Measurements from ENCODE around the gene CARNS1. TPM values are rescaled to one million over a fixed set of nuclear protein-coding genes. Genes with fewer than 3 reads are reported as not detected.
A peak's percentile ranks its signal among the peaks of the same experiment; 100 is the strongest.

The CARNS1 gene
- polyA plus RNA-seq, 1 experiment, result 0.12 TPM

- H3K36me3 ChIP-seq (ENCODE audit: control insufficient read depth, insufficient read depth, low read length), result peaks cover 36% of the 10 kb centered on the region
- POLR2A ChIA-PET, result no interaction called here
- DNase-seq (ENCODE audit: low read depth), result no peak
- CTCF ChIA-PET, result interaction anchor here (1.1 kb wide), 1 partner anchor 55 kb away, joined by 3 read pairs; no protein-coding TSS in a partner anchor
- no peak for TF ChIP-seq CTCF (IDR thresholded peaks at IDR 0.05; ENCODE audit: insufficient read depth, low read depth, low read length)
- no peaks in the 10 kb centered on the region for H3K27me3 ChIP-seq (ENCODE audit: control insufficient read depth, insufficient read depth, low read length)
- H3K4me3 ChIP-seq (ENCODE audit: low read depth, low read length), result no peak overlapping the region
Measured at GRCh38 chr11:67437809-67438157, 22.3 kb downstream of the CARNS1 start.

DNA sequence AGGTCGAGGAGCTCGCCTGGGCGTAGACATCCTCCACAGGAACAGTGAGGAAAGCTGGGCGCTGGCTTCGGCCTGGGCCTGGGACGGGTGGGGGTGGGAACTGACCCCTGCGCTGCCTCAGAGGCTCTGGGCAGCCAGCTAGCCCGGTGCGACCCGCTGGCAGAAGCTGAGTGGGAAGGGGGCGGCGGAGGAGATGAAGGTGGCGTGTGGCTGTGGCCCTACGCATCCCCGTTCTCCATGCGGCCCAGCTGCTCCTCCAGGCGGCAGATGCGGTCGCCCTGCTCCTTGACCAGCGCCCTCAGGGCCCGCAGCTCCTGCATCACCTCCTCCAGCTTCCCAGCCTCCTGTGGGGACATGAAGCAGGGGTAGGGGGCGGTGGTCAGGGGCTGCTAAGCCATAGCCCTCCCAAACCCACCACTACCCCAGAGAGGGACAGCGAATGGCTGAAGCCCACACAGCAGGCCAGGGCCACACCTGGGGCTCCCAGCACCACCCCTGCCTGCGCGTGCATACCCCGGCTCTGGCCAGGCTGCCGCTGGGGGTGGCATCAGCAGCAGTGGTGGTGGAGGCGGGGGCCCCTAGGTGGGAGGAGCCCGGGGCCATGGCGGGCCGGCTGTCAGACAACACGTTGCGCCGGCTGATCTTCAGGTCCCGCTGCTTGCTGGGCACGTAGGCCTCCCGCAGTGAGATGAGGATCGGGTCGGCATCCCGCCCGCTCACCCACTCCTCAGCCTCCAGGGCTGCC lies 22.9 kb downstream of the CARNS1 start:
- H3K4me3 ChIP-seq (ENCODE audit: low read depth, low read length), result no peak overlapping the region
- CTCF ChIA-PET, result interaction anchor here (1.1 kb wide), 1 partner anchor 56 kb away, joined by 3 read pairs; no protein-coding TSS in a partner anchor
- TF ChIP-seq CTCF (IDR thresholded peaks at IDR 0.05; ENCODE audit: insufficient read depth, low read depth, low read length), result no peak
- no peak for DNase-seq (ENCODE audit: low read depth)
- peaks cover 32% of the 10 kb centered on the region for H3K36me3 ChIP-seq (ENCODE audit: control insufficient read depth, insufficient read depth, low read length)
- POLR2A ChIA-PET, result no interaction called here
- no peaks in the 10 kb centered on the region for H3K27me3 ChIP-seq (ENCODE audit: control insufficient read depth, insufficient read depth, low read length)

DNA sequence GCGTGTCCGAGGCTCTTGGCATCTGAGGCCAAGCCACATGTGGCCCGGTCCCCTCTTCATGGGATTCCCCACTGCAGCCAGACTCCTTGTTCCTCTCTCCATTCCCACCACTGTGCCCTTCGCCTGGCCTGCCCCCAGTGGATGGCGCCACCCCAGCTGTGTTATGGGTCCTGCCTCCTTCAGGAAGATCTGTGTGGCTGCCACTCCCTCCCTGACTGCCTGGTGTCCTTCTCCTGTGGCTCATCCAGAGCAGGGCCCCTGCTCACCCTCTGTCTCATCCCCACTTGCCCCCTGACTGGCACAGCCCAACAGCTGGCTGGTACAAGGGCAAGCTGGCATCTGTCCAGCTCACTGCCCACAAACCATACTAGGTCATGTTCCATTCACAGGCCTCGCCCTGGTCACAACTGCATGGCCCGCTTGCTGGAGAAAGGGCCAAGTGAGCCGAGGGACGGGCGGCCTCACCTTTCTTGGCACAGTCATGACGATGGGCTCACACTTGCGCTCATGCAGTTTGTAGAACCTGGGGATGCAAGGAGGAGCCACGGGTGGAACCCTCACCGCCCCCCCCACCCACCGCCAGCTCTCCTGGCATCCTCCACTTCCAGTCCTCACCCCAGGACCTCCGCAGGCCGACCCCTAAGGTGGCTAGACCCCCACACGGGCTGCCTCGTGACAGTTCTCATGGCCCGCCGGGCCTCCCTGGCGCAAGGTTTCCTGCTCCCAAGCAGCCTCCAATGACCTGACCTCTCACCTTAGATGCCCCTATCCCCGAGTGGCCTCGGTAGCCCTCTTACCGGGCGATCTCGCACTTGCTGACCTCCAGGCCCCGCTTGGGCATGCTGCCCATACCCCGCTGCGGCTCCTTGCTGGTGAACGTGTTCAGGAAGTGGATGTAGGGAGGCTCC lies 24.1 kb downstream of the CARNS1 start:
- no peak for DNase-seq (ENCODE audit: low read depth)
- Histone ChIP-seq H3K36me3 (ENCODE audit: control insufficient read depth, insufficient read depth, low read length) (peaks cover 23% of the 10 kb centered on the region), H3K27me3 (ENCODE audit: control insufficient read depth, insufficient read depth, low read length) (no peaks in the 10 kb centered on the region), H3K4me3 (ENCODE audit: low read depth, low read length) (no peak overlapping the region)
- ChIA-PET POLR2A (no interaction called here), CTCF (interaction anchor here (0.7 kb wide), 1 partner anchor 82 kb away, joined by 3 read pairs; no protein-coding TSS in a partner anchor)
- TF ChIP-seq CTCF (IDR thresholded peaks at IDR 0.05; ENCODE audit: insufficient read depth, low read depth, low read length), result peak; percentile 30

DNA sequence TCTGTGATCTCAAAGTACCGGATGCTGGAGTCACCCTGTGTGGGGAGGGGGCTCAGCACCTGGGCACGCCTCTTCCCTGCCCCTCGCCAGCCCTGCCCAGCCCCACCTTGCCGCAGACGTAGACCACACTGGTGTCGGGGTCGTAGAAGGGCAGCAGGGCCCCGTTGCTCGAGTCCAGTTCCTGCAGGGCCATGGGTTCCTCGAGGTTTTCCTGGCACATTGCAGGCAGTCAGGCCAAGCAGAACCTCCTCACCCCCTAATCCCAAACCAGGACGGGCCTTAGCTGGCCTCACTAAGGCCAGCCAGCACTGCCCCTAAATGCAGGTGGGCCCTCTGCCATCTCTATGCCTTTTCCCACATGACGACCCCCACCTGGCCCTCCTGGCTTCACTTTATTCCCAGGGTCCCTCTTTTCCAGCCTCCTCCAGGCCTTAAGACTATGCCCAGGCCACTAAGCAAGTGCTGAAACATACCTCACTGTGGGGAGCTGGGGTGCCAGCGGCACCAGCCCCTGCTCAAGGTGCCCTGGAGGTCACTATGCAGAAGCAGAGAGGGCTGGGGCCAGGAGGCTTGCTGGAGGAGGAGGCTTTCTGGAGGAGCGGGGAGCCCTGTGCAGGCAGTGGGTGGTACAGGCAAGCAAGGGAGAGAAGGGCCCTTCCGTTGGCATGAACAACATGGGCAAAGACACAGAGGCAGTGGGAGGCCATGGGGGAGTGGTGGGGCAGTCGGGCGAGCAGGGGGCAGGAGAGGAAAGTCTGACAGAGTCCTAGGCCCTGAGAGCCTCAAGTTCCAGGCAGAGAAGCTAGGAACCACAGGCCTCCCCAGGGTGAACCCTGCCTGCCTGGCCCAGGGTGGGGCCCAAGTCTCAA lies 25.0 kb downstream of the CARNS1 start:
- POLR2A ChIA-PET, result no interaction called here
- TF ChIP-seq CTCF (IDR thresholded peaks at IDR 0.05; ENCODE audit: insufficient read depth, low read depth, low read length), result no peak
- H3K4me3 ChIP-seq (ENCODE audit: low read depth, low read length), result no peak overlapping the region
- peaks cover 22% of the 10 kb centered on the region for H3K36me3 ChIP-seq (ENCODE audit: control insufficient read depth, insufficient read depth, low read length)
- no peak for DNase-seq (ENCODE audit: low read depth)
- H3K27me3 ChIP-seq (ENCODE audit: control insufficient read depth, insufficient read depth, low read length), result no peaks in the 10 kb centered on the region
- CTCF ChIA-PET, result interaction anchor here (0.7 kb wide), 1 partner anchor 83 kb away, joined by 3 read pairs; no protein-coding TSS in a partner anchor
